PC-3 (cell line): Measurements from ENCODE around the gene SNUPN. TPM values are rescaled to one million over a fixed set of nuclear protein-coding genes. Genes with fewer than 3 reads are reported as not detected.

Source experiments
- ATAC-seq: fragments of 200-7000 bp; cut with Tn5 transposase; 2 replicates; pipeline ENCODE4 v1.9.1; 2020; ENCODE audit warnings: mild to moderate bottlenecking, moderate library complexity
- BruUV-seq: library from RNA; stranded (reverse); fragments of 400-500 nt; replicated peaks from 2 replicates; lab custom pipeline; 2021; lab: Mats Ljungman, UMichigan
- CTCF ChIA-PET: fragments of 300-600 bp; sonication (Branson Sonifier 250); formaldehyde crosslinking; loops from one replicate; lab custom pipeline; 2022; ENCODE audit warnings: antibody characterized with exemption; lab: Charles Lee
- POLR2A ChIA-PET: fragments of 300-600 bp; sonication (Branson Sonifier 250); formaldehyde crosslinking; loops from one replicate; lab custom pipeline; 2022; ENCODE audit warnings: antibody characterized with exemption; ENCODE audit not compliant: unreplicated experiment; lab: Charles Lee
- DNase-seq: peaks from one replicate; pipeline ENCODE4 v3.0.0-alpha.2; 2015
- H2AFZ ChIP-seq: fragments of 300-600 bp; sonication (generic); 2 replicates; pipeline ENCODE4 v1.6.0; 2016; ENCODE audit warnings: antibody characterized with exemption, low read length
- H3F3A ChIP-seq: fragments of 300-600 bp; sonication (generic); one replicate; pipeline ENCODE4 v1.6.0; 2017; ENCODE audit warnings: antibody characterized with exemption, low read length, control low read depth, mild to moderate bottlenecking; ENCODE audit not compliant: unreplicated experiment
- H3K27ac ChIP-seq: fragments of 300-600 bp; sonication (generic); 2 replicates; pipeline ENCODE4 v1.5.1; 2016; ENCODE audit warnings: mild to moderate bottlenecking, low read length
- H3K27me3 ChIP-seq: fragments of 300-600 bp; sonication (generic); 2 replicates; pipeline ENCODE4 v1.6.1; 2016; ENCODE audit warnings: low read length, mixed read lengths
- H3K36me3 ChIP-seq: fragments of 300-600 bp; sonication (generic); 2 replicates; pipeline ENCODE4 v1.6.1; 2016; ENCODE audit warnings: low read depth, mixed run types, low read length, mixed read lengths
- H3K4me1 ChIP-seq: fragments of 300-600 bp; sonication (generic); 2 replicates; pipeline ENCODE4 v1.5.1; 2016; ENCODE audit warnings: low read length; ENCODE audit not compliant: insufficient read depth
- H3K4me2 ChIP-seq: fragments of 300-600 bp; sonication (generic); 2 replicates; pipeline ENCODE4 v1.6.0; 2016; ENCODE audit warnings: low read length
- H3K4me3 ChIP-seq: fragments of 300-600 bp; sonication (generic); 2 replicates; pipeline ENCODE4 v1.5.1; 2016; ENCODE audit warnings: mild to moderate bottlenecking, low read length, mixed read lengths
- H3K79me2 ChIP-seq: fragments of 300-600 bp; sonication (generic); 2 replicates; pipeline ENCODE4 v1.6.1; 2017; ENCODE audit warnings: low read length, mixed read lengths
- H3K9ac ChIP-seq: fragments of 300-600 bp; sonication (generic); 2 replicates; pipeline ENCODE4 v1.6.0; 2016; ENCODE audit warnings: mild to moderate bottlenecking, low read length
- H3K9me2 ChIP-seq: fragments of 300-600 bp; sonication (generic); replicated peaks from 2 replicates; pipeline ENCODE4 v1.6.1; 2016; ENCODE audit warnings: mixed run types, low read length, mixed read lengths
- H3K9me3 ChIP-seq: fragments of 300-600 bp; sonication (generic); 2 replicates; pipeline ENCODE4 v1.6.1; 2016; ENCODE audit warnings: low read length, mixed read lengths
- H4K20me1 ChIP-seq: fragments of 300-600 bp; sonication (generic); 2 replicates; pipeline ENCODE4 v1.6.1; 2016; ENCODE audit warnings: low read length, mixed read lengths
- EZH2 ChIP-seq: fragments of 300-600 bp; sonication (generic); IDR thresholded peaks from one replicate; pipeline ENCODE4 v1.6.1; 2017; ENCODE audit warnings: antibody characterized with exemption, mild to moderate bottlenecking, low read length; ENCODE audit not compliant: unreplicated experiment
- EZH2phosphoT487 ChIP-seq: fragments of 300-600 bp; sonication (generic); IDR thresholded peaks from 2 replicates; pipeline ENCODE4 v1.6.1; 2018; ENCODE audit warnings: mild to moderate bottlenecking, antibody characterized with exemption, low read length, borderline replicate concordance
- intact Hi-C: fragments of 100-400 bp; cut with micrococcal nuclease; formaldehyde crosslinking; loops from 2 replicates; pipeline ENCODE4 v1.9.0; 2023
- total RNA-seq: library from RNA; depleted of rRNA; stranded (reverse); fragments of >200 nt; gene quantifications from 2 replicates; pipeline ENCODE4 v1.2.3, GENCODE V29; 2014
- TF ChIP-seq, protein P1 (sequence below): fragments of 300-600 bp; sonication (generic); conservative IDR thresholded peaks from 2 replicates; pipeline ENCODE4 v1.5.1; 2017; ENCODE audit warnings: antibody characterized with exemption, low read depth, mild to moderate bottlenecking, low read length

Gene SNUPN
- total RNA-seq, 1 experiment from 2014 or later: 7.9 TPM

GRCh38 chr15:75631935-75632334, 6.4 kb upstream of the SNUPN start:
- no peak overlapping the region for H2AFZ ChIP-seq
- BruUV-seq: no TSS peak
- H3K4me1 ChIP-seq: peaks cover 8% of the 10 kb centered on the region
- ATAC-seq (no peak), DNase-seq (no peak)
- no peaks in the 10 kb centered on the region for H3K9me2 ChIP-seq
- H3K27me3 ChIP-seq: no peaks in the 10 kb centered on the region
- H3K27ac ChIP-seq: no peak overlapping the region
- no peak overlapping the region for H3K4me3 ChIP-seq
- CTCF ChIA-PET: no interaction called here
- TF ChIP-seq, protein P1, sequence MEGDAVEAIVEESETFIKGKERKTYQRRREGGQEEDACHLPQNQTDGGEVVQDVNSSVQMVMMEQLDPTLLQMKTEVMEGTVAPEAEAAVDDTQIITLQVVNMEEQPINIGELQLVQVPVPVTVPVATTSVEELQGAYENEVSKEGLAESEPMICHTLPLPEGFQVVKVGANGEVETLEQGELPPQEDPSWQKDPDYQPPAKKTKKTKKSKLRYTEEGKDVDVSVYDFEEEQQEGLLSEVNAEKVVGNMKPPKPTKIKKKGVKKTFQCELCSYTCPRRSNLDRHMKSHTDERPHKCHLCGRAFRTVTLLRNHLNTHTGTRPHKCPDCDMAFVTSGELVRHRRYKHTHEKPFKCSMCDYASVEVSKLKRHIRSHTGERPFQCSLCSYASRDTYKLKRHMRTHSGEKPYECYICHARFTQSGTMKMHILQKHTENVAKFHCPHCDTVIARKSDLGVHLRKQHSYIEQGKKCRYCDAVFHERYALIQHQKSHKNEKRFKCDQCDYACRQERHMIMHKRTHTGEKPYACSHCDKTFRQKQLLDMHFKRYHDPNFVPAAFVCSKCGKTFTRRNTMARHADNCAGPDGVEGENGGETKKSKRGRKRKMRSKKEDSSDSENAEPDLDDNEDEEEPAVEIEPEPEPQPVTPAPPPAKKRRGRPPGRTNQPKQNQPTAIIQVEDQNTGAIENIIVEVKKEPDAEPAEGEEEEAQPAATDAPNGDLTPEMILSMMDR: no peak
- no peak for TF ChIP-seq EZH2phosphoT487
- TF ChIP-seq EZH2: no peak
- H3F3A ChIP-seq: no peaks in the 10 kb centered on the region
- H3K4me2 ChIP-seq: no peak overlapping the region
- POLR2A ChIA-PET: no interaction called here
- no peaks in the 10 kb centered on the region for H3K9me3 ChIP-seq
- intact Hi-C loops: no loop called here
- no peak overlapping the region for H3K9ac ChIP-seq
- peaks cover 2% of the 10 kb centered on the region for H3K79me2 ChIP-seq
- H3K36me3 ChIP-seq: no peaks in the 10 kb centered on the region
- H4K20me1 ChIP-seq: peaks cover under 1% of the 10 kb centered on the region; the same call in 1 of the 2 replicates

DNA sequence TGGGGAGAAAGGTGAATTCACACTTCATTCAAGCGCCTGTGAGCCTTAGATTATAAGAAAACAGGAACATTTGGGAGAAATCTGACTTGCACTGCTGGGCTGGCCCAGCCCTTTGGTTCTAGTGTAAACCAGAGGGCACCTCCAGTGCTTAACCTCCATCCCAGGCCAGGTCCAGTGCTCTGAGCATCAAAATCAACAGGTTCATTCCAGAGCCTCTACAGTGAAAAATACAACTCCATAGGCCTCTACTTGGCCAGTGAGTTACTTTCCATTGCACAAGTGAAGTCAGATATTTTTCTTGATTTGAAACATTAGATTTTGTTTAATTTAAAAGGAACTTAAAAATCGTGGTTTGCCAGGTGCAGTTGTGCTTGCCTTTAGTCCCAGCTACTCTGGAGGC, 3.0 kb downstream of the SNUPN start:
- POLR2A ChIA-PET: no interaction called here
- CTCF ChIA-PET: no interaction called here

DNA sequence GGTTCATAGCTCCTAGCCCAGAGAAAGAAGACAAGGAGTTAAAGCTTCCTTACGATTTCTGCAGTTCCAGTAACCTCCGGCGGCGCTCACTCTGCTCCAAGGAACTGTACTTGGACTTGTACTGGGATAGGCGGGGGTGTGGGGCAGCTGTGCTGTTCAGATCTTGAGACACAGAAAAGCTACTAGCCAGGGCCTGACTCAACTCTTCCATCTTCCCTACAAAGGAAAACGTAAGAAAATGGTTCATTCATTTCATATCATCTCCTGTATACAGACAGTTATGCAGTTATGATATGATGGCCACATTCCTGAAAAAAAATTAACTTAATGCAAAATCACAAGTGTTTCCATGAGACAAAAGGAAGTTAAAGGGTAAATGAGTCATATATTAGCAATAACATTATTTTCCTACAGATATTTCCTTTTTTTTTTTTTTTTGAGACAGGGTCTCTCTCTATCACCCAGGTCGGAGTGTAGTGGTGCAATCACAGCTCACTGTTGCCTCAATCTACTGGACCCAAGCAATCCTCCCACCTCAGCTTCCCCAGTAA, 4.6 kb downstream of the SNUPN start:
- intact Hi-C loops: no loop called here
- ChIA-PET CTCF (no interaction called here), POLR2A (no interaction called here)
- DNase-seq (no peak), ATAC-seq (peak; percentile 7; the same call in 1 of the 2 replicates)
- Histone ChIP-seq H3K27me3 (no peaks in the 10 kb centered on the region), H3K36me3 (peaks cover 3% of the 10 kb centered on the region; the same call in 1 of the 2 replicates), H3K9ac (no peak overlapping the region), H3K4me2 (0 out of 2 replicates have a peak overlapping the region, but pooled peaks have one; percentile 10), H4K20me1 (no peaks in the 10 kb centered on the region), H3F3A (peaks cover 5% of the 10 kb centered on the region), H2AFZ (no peak overlapping the region), H3K4me3 (no peak overlapping the region), H3K27ac (peak overlapping the region; percentile 6; the same call in 1 of the 2 replicates), H3K9me2 (no peaks in the 10 kb centered on the region), H3K79me2 (no peaks in the 10 kb centered on the region), H3K9me3 (no peaks in the 10 kb centered on the region), H3K4me1 (peaks cover 20% of the 10 kb centered on the region)
- TF ChIP-seq, protein P1: no peak
- TF ChIP-seq EZH2 (no peak), EZH2phosphoT487 (no peak)
- BruUV-seq: no TSS peak

More for the DNA sequence above, 3.0 kb downstream of the SNUPN start:
- H3K79me2 ChIP-seq: no peaks in the 10 kb centered on the region
- DNase-seq (no peak), ATAC-seq (no peak)
- no peaks in the 10 kb centered on the region for H4K20me1 ChIP-seq
- TF ChIP-seq EZH2phosphoT487 (no peak), EZH2 (no peak)
- TF ChIP-seq, protein P1: no peak
- no peaks in the 10 kb centered on the region for H3K36me3 ChIP-seq
- peaks cover 15% of the 10 kb centered on the region for H3F3A ChIP-seq
- no peak overlapping the region for H3K27ac ChIP-seq
- H3K4me1 ChIP-seq: peaks cover 27% of the 10 kb centered on the region
- H3K27me3 ChIP-seq: no peaks in the 10 kb centered on the region
- no TSS peak for BruUV-seq
- no peak overlapping the region for H2AFZ ChIP-seq
- no peaks in the 10 kb centered on the region for H3K9me3 ChIP-seq
- intact Hi-C loops: no loop called here
- H3K9me2 ChIP-seq: no peaks in the 10 kb centered on the region
- H3K4me2 ChIP-seq: no peak overlapping the region
- H3K9ac ChIP-seq: no peak overlapping the region
- H3K4me3 ChIP-seq: no peak overlapping the region
